ENCODE data around the gene FOXO6. TPM values are rescaled to one million over a fixed set of nuclear protein-coding genes. Genes with fewer than 3 reads are reported as not detected.

Gene FOXO6
- total RNA-seq, 2 donors from 2014 or later, result not detected

GRCh38 chr1:41362749-41363590, 1.7 kb downstream of the FOXO6 start:
- DNase-seq (ENCODE audit: low spot score) (peak; percentile 31), ATAC-seq (no peak)
- Mint-ChIP-seq H3K4me1 (ENCODE audit: low read depth in 2 of 2) (peaks cover 4 to 12% of the 10 kb centered on the region in 2 donors), H3K27ac (no peak overlapping the region), H3K4me3 (peak overlapping the region; percentile 45), H3K36me3 (no peaks in the 10 kb centered on the region), H3K27me3 (peaks cover 32 to 39% of the 10 kb centered on the region in 2 donors), H3K9me3 (no peaks in the 10 kb centered on the region)

GRCh38 chr1:41363591-41364320, 2.5 kb downstream of the FOXO6 start:
- Mint-ChIP-seq H3K4me3 (peak overlapping the region; percentile 1), H3K36me3 (no peaks in the 10 kb centered on the region), H3K27ac (no peak overlapping the region), H3K27me3 (peaks cover 27 to 33% of the 10 kb centered on the region in 2 donors), H3K4me1 (ENCODE audit: low read depth in 2 of 2) (peaks cover 4 to 12% of the 10 kb centered on the region in 2 donors), H3K9me3 (no peaks in the 10 kb centered on the region)
- ATAC-seq, result no peak
- DNase-seq (ENCODE audit: low spot score), result no peak

GRCh38 chr1:41364442-41365319, 3.4 kb downstream of the FOXO6 start:
- no peak overlapping the region for H3K27ac Mint-ChIP-seq
- no peaks in the 10 kb centered on the region for H3K9me3 Mint-ChIP-seq
- peak overlapping the region; percentile 30 for H3K4me3 Mint-ChIP-seq
- DNase-seq (ENCODE audit: low spot score) (no peak), ATAC-seq (no peak)
- H3K4me1 Mint-ChIP-seq (ENCODE audit: low read depth in 2 of 2), result peaks cover 4 to 7% of the 10 kb centered on the region in 2 donors
- H3K27me3 Mint-ChIP-seq, result peaks cover 30 to 38% of the 10 kb centered on the region in 2 donors
- H3K36me3 Mint-ChIP-seq, result no peaks in the 10 kb centered on the region

- ATAC-seq, result no peak
- DNase-seq (ENCODE audit: low spot score), result no peak
- Mint-ChIP-seq H3K27me3 (peaks cover 30 to 36% of the 10 kb centered on the region in 2 donors), H3K36me3 (no peaks in the 10 kb centered on the region), H3K4me1 (ENCODE audit: low read depth in 2 of 2) (peaks cover 4 to 7% of the 10 kb centered on the region in 2 donors), H3K9me3 (no peaks in the 10 kb centered on the region), H3K27ac (no peak overlapping the region), H3K4me3 (peak overlapping the region; percentile 30)
Observed at GRCh38 chr1:41365320-41365633, 4.0 kb downstream of the FOXO6 start.

- Mint-ChIP-seq H3K36me3 (no peaks in the 10 kb centered on the region), H3K9me3 (no peaks in the 10 kb centered on the region), H3K4me3 (no peak overlapping the region), H3K27ac (no peak overlapping the region), H3K4me1 (ENCODE audit: low read depth in 2 of 2) (peaks cover 4 to 7% of the 10 kb centered on the region in 2 donors), H3K27me3 (peaks cover 30 to 40% of the 10 kb centered on the region in 2 donors)
- no peak for DNase-seq (ENCODE audit: low spot score)
- ATAC-seq, result no peak
Observed at GRCh38 chr1:41365772-41366454, 4.7 kb downstream of the FOXO6 start.

- peak in 1 of 2 donors; percentile 19 for ATAC-seq
- H3K9me3 Mint-ChIP-seq, result no peaks in the 10 kb centered on the region
- DNase-seq (ENCODE audit: low spot score), result no peak
- peak overlapping the region; percentile 36 for H3K4me3 Mint-ChIP-seq
- H3K27ac Mint-ChIP-seq, result no peak overlapping the region
- H3K27me3 Mint-ChIP-seq, result peaks cover 30 to 40% of the 10 kb centered on the region in 2 donors
- no peaks in the 10 kb centered on the region for H3K36me3 Mint-ChIP-seq
- peaks cover 4 to 7% of the 10 kb centered on the region in 2 donors for H3K4me1 Mint-ChIP-seq (ENCODE audit: low read depth in 2 of 2)
Observed at GRCh38 chr1:41366455-41367287, 5.4 kb downstream of the FOXO6 start.

GRCh38 chr1:41367288-41367642, 6.0 kb downstream of the FOXO6 start:
- Mint-ChIP-seq H3K4me3 (peak overlapping the region; percentile 36), H3K9me3 (no peaks in the 10 kb centered on the region), H3K4me1 (ENCODE audit: low read depth in 2 of 2) (peaks cover 4 to 7% of the 10 kb centered on the region in 2 donors), H3K27me3 (peaks cover 30 to 45% of the 10 kb centered on the region in 2 donors), H3K36me3 (no peaks in the 10 kb centered on the region), H3K27ac (no peak overlapping the region)
- ATAC-seq (no peak), DNase-seq (ENCODE audit: low spot score) (no peak)

- H3K27ac Mint-ChIP-seq, result no peak overlapping the region
- DNase-seq (ENCODE audit: low spot score) (no peak), ATAC-seq (no peak)
- H3K27me3 Mint-ChIP-seq, result peaks cover 29 to 43% of the 10 kb centered on the region in 2 donors
- H3K36me3 Mint-ChIP-seq, result no peaks in the 10 kb centered on the region
- no peak overlapping the region for H3K4me3 Mint-ChIP-seq
- H3K4me1 Mint-ChIP-seq (ENCODE audit: low read depth in 2 of 2), result peaks cover 4 to 7% of the 10 kb centered on the region in 2 donors
- H3K9me3 Mint-ChIP-seq, result no peaks in the 10 kb centered on the region
Observed at GRCh38 chr1:41368366-41368765, 7.1 kb downstream of the FOXO6 start.

- Mint-ChIP-seq H3K9me3 (no peaks in the 10 kb centered on the region), H3K36me3 (no peaks in the 10 kb centered on the region), H3K4me1 (ENCODE audit: low read depth in 2 of 2) (peaks cover 2 to 7% of the 10 kb centered on the region in 2 donors), H3K27me3 (peaks cover 25 to 40% of the 10 kb centered on the region in 2 donors), H3K4me3 (no peak overlapping the region), H3K27ac (no peak overlapping the region)
- ATAC-seq (no peak), DNase-seq (ENCODE audit: low spot score) (no peak)
Observed at GRCh38 chr1:41368801-41369200, 7.6 kb downstream of the FOXO6 start.

- no peak for DNase-seq (ENCODE audit: low spot score)
- Mint-ChIP-seq H3K27me3 (peaks cover 21 to 38% of the 10 kb centered on the region in 2 donors), H3K36me3 (no peaks in the 10 kb centered on the region), H3K27ac (no peak overlapping the region), H3K9me3 (no peaks in the 10 kb centered on the region), H3K4me3 (no peak overlapping the region), H3K4me1 (ENCODE audit: low read depth in 2 of 2) (peaks cover 0 to 7% of the 10 kb centered on the region in 2 donors)
- ATAC-seq, result no peak
Observed at GRCh38 chr1:41369531-41369930, 8.3 kb downstream of the FOXO6 start.

GRCh38 chr1:41370225-41370624, 9.0 kb downstream of the FOXO6 start:
- Mint-ChIP-seq H3K36me3 (no peaks in the 10 kb centered on the region), H3K4me1 (ENCODE audit: low read depth in 2 of 2) (peaks cover 0 to 2% of the 10 kb centered on the region in 2 donors), H3K9me3 (no peaks in the 10 kb centered on the region), H3K27ac (no peak overlapping the region), H3K4me3 (no peak overlapping the region), H3K27me3 (peaks cover 21 to 32% of the 10 kb centered on the region in 2 donors)
- no peak for DNase-seq (ENCODE audit: low spot score)
- no peak for ATAC-seq

GRCh38 chr1:41370756-41371420, 9.7 kb downstream of the FOXO6 start:
- no peak overlapping the region for H3K4me3 Mint-ChIP-seq
- H3K36me3 Mint-ChIP-seq, result no peaks in the 10 kb centered on the region
- H3K27ac Mint-ChIP-seq, result no peak overlapping the region
- no peaks in the 10 kb centered on the region for H3K9me3 Mint-ChIP-seq
- H3K4me1 Mint-ChIP-seq (ENCODE audit: low read depth in 2 of 2), result no peaks in the 10 kb centered on the region
- ATAC-seq, result no peak
- peaks cover 27 to 30% of the 10 kb centered on the region in 2 donors for H3K27me3 Mint-ChIP-seq
- DNase-seq (ENCODE audit: low spot score), result no peak

Data from natural killer cell treated with Interleukin-12 subunit alpha and Interleukin-12 subunit beta and Interleukin-15 and Interleukin-18, amount 100 ng/mL, for 72 hours (primary cell).